GM19043 (cell line): Measurements from ENCODE around the gene ERV3-1.
A peak's percentile ranks its signal among the peaks of the same experiment; 100 is the strongest.
"Not testable (repeated sequence)": the region's sequence is repeated elsewhere in the genome, so short reads cannot be mapped to it uniquely, and the experiment has no call there.

Experiments used
- ATAC-seq: cut with Tn5 transposase; IDR thresholded peaks from one replicate; pipeline ENCODE4 v1.9.1; 2021; ENCODE audit warnings: low read depth; ENCODE audit not compliant: unreplicated experiment

ERV3-1 gene, protein sequence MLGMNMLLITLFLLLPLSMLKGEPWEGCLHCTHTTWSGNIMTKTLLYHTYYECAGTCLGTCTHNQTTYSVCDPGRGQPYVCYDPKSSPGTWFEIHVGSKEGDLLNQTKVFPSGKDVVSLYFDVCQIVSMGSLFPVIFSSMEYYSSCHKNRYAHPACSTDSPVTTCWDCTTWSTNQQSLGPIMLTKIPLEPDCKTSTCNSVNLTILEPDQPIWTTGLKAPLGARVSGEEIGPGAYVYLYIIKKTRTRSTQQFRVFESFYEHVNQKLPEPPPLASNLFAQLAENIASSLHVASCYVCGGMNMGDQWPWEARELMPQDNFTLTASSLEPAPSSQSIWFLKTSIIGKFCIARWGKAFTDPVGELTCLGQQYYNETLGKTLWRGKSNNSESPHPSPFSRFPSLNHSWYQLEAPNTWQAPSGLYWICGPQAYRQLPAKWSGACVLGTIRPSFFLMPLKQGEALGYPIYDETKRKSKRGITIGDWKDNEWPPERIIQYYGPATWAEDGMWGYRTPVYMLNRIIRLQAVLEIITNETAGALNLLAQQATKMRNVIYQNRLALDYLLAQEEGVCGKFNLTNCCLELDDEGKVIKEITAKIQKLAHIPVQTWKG

DNA sequence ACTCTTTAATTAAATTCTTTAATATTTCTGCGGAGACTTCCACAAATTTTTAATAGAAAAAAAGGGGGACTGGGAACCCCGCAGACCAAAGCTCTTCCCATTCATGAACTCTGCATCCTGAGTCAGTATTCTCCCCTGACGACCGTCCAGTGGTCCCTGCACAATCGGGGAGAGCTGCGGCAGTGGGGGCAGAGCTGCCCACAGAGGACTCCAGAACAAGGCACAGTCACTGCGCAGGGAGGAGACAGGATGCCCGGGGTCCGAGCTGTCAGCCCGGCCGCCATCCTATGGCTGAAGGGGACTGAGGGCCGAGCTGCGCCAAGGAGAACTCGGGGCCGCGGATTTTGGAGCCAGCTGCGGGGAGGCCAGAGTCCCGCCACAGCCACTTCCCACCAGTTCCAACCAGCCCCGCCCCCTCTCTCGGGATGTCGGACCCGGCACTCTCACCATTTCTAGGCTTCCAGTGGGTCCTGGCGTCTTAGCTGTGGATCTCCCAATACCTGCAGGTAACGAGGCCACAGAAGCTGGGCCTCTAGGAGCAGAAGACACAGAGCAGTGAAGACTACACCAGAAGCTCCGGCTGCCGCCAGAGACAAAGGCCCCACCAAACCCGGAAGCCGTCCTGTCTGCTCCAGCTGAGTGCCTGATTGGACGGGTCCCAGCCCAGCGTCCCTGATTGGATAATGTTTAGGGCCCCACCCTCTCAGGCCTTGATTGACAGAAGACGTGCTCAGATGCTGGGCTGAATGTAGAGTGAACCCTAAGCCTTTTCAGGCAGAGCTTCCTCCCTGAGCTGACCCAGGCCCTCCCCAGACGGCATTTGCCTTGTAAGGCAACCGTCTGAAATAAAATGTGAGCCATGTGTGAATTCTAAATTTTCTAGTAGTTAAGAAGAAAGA is at the start of gene ERV3-1:
Gene ERV3-1 (minus strand): TSS at position 594 of the 899 bp plus-strand sequence. CDS start 13,661 bp downstream, outside the sequence.
- ATAC-seq, result peak; percentile 99

- ATAC-seq, result not testable (repeated sequence)
Observed at GRCh38 chr7:65055786-65056185, 49.3 kb upstream of the ERV3-1 start.

GRCh38 chr7:65054466-65054994 is 48.0 kb upstream of the ERV3-1 start:
- ATAC-seq, result not testable (repeated sequence)

GRCh38 chr7:65051654-65052053 is 45.2 kb upstream of the ERV3-1 start:
- not testable (repeated sequence) for ATAC-seq

GRCh38 chr7:65051139-65051538 is 44.7 kb upstream of the ERV3-1 start:
- not testable (repeated sequence) for ATAC-seq

DNA sequence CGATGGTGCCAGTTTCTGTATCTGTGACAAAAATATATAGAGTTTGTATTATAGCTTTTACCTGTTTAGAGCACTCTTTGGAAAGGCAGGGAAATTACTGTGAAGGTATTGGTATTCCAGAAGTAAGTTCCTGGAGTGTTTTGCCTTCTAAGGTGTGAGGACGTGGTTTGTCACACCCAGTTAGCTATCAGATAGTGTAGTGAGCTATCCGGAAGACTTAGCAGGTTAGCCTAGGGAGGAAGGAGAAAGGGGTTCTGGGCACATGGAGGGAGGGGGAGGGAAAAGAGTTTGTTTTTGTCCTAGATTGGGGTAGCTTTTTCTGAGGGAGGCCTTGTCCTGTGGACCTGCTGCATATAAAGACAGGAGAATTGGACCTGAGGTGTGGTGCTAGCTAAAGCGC is 39.8 kb upstream of the ERV3-1 start:
- not testable (repeated sequence) for ATAC-seq

- ATAC-seq, result not testable (repeated sequence)
Observed at GRCh38 chr7:65045589-65045988, 39.1 kb upstream of the ERV3-1 start.

GRCh38 chr7:65038767-65039166 is 32.3 kb upstream of the ERV3-1 start:
- peak; percentile 4 for ATAC-seq

- peak; percentile 76 for ATAC-seq
Observed at GRCh38 chr7:65037740-65038688, 31.5 kb upstream of the ERV3-1 start.

DNA sequence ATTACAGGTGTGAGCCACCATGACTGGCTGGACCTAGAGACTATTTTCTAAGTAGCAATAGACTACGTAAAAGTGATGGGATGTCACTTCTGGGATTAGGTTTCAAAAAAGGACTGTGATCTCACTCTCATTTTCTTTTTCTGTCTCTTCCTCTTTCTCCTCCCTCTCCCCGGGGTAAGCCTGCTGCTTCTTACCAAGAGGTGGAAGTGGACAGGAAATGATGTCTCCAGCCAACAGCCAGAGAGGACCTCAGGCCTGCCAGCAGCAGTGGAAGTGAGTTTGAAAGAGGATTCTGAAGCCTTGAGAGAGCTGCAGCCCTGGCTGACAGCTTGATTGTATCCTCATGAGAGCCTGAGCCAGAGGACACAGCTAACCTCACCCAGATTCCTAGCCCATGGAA is 30.0 kb upstream of the ERV3-1 start:
- ATAC-seq, result not testable (repeated sequence)

DNA sequence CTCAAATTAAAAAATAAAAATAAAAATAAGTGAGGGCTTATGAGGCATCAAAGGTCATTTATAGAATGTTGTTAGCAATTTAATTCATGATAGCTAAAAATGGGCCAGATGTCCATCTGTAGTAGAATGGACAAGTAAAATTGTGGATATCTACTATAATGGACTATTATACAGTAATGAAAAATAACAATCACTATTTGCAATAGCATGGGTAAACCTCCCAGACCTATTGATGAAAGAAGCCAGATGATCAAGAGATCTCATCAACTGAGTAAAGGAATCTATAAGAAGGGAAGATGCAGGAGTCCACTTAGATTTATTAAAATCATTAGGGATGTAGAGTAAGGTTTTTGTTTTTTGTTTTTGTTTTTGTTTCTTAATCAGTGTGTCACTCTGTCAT is 29.0 kb upstream of the ERV3-1 start:
- ATAC-seq, result not testable (repeated sequence)

- ATAC-seq, result not testable (repeated sequence)
Observed at GRCh38 chr7:65034120-65034782, 27.8 kb upstream of the ERV3-1 start.

DNA sequence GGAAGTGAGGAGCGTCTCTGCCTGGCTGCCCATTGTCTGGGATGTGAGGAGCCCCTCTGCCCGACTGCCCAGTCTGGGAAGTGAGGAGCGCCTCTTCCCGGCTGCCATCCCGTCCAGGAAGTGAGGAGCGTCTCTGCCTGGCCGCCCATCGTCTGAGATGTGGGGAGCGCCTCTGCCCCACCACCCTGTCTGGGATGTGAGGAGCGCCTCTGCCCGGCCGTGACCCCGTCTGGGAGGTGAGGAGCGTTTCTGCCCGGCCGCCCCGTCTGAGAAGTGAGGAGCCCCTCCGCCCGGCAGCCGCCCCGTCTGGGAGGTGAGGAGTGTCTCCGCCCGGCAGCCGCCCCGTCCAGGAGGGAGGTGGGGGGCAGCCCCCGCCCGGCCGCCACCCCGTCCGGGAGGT is 26.9 kb upstream of the ERV3-1 start:
- not testable (repeated sequence) for ATAC-seq

GRCh38 chr7:65025023-65025422 is 18.5 kb upstream of the ERV3-1 start:
- not testable (repeated sequence) for ATAC-seq

DNA sequence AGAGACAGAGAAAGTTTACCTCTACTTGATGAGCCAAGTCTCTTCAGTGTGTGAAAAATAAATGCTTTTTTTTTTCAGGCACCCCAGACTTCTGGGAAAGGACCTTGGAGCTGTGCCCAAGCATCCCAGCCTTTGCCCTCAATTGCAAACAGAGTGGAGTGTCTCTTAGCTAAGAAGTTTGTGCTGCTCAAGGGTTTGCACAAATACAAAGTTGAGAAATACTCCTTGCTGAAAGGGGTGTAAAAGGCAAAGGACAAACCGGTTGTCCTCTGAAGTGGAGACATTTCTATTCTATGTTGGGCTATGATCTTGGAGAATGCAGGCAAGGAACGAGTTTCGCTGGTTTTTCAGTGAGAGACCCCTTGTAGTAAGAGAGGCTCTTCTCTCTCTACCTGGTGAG is 14.5 kb upstream of the ERV3-1 start:
- ATAC-seq, result not testable (repeated sequence)

- not testable (repeated sequence) for ATAC-seq
Observed at GRCh38 chr7:65009881-65010280, 3.4 kb upstream of the ERV3-1 start.

- ATAC-seq, result not testable (repeated sequence)
Observed at GRCh38 chr7:65009394-65009793, 2.9 kb upstream of the ERV3-1 start.

DNA sequence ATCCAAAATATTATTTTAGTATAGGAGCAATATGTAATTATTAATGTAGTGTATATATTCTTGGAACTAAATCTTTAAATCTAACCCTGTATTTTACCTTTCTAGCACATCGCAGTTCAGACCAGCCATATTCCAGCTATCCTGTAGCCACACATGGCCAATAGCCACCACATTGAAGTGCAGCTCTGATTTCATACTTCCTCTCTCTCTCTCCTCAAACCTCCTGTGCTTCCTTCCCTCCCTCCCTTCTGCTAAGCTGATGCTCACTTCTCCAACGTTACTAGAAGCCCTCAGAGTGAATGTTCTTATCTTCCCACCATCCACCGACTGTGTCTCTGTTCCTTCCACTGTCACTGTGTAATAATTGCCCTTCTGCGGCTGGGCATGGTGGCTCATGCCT is 549 bp upstream of the ERV3-1 start:
- not testable (repeated sequence) for ATAC-seq

GRCh38 chr7:65004575-65004974 is 1.9 kb downstream of the ERV3-1 start:
- no peak for ATAC-seq
